KOPT-K1 (cell line): ENCODE results near the gene ZBTB7C.

Experiments used
- H3K27ac ChIP-seq: fragments of 200-600 bp; sonication (generic); 2 replicates; pipeline ENCODE4 v1.5.1; 2016; ENCODE audit warnings: antibody characterized with exemption, mild to moderate bottlenecking, low read depth, low read length; ENCODE audit not compliant: poor library complexity, severe bottlenecking
- H3K36me3 ChIP-seq: fragments of 200-600 bp; sonication (generic); 2 replicates; pipeline ENCODE4 v1.5.1; 2017; ENCODE audit warnings: antibody characterized with exemption, mild to moderate bottlenecking, low read length, moderate library complexity; ENCODE audit not compliant: insufficient read depth
- H3K9me3 ChIP-seq: fragments of 200-600 bp; sonication (generic); 2 replicates; pipeline ENCODE4 v1.5.1; 2017; ENCODE audit warnings: antibody characterized with exemption, low read length, mild to moderate bottlenecking; ENCODE audit not compliant: insufficient read depth, poor library complexity, severe bottlenecking

ZBTB7C gene

DNA sequence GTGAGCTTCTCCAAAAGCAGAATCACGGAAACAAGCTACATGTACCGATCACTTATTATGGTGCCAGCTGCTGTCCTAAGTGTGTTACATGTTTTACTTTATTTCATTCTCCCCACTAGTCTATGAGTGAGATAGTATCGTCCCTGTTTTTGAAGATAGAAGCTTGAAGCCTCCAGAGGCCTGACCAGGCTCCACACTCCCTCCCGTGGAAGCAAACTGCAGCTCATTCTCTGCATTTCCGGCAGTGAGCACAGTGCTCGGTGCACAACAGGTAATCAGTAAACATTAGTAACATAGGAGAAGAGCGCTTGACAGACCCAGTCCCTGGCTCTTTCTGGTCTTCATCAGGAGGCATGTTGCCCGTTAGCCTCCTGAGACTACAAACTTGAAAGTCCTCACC is 72.9 kb downstream of the ZBTB7C start:
- Histone ChIP-seq H3K27ac (no peak overlapping the region), H3K9me3 (no peaks in the 10 kb centered on the region), H3K36me3 (no peaks in the 10 kb centered on the region)

DNA sequence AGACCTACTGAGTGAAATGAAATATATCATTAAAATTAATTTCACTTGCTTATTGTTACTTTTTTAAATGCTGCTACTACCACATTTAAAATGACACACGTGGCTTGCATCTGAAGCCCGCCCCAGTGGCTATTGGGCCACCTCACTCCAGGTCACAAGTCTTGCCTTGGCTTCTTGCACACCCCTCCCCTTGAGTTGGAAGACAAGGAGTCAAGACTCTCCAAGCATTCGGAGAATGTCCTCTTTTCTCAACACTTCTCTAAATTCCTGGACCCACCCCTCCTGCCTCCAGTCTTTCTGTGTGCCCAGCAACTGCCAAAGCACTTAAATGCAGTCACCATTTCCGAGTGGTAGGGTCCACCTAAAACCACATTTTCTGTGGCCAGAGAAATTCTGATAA is 73.4 kb downstream of the ZBTB7C start:
- H3K9me3 ChIP-seq, result no peaks in the 10 kb centered on the region
- no peaks in the 10 kb centered on the region for H3K36me3 ChIP-seq
- H3K27ac ChIP-seq, result no peak overlapping the region

DNA sequence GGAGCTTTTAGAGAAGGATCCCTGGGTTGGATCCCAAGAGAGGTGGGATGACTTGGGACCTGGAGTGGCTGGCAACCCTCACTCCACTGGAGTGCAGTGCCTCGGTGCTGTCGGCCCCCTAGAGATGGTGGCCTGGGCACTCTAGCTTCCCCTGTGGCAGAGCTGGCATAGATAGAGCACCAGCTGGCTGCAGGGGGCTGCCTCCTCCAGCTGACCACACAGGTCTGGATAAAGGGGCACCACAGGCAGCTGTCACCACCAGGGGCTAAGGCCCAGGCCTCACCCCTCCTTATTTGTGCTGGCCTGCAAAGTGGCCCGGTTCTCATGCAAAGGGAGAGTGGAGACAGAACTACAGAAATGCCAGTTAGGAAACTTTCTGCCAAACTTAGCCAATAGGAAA is 74.3 kb downstream of the ZBTB7C start:
- Histone ChIP-seq H3K36me3 (no peaks in the 10 kb centered on the region), H3K9me3 (no peaks in the 10 kb centered on the region)

DNA sequence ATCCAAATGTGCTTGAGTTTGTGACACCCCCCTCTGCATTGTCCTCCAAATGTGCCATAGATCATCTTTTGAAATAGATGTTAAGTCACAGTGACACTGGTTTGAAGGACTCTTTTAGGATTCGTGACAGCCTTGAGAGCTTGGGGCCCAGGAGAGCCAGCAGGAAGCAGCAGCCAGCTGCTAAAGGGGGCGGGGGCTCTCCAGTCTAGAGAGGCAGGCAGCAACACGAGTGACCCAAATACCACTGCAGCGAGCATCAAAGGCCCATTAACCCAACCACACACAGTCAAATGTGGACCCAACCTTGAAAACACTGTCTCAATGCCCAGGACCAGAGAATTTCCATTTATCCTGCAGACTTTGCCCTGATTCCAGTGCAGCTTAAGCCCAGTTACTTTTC is 75.6 kb downstream of the ZBTB7C start:
- no peaks in the 10 kb centered on the region for H3K9me3 ChIP-seq
- no peaks in the 10 kb centered on the region for H3K36me3 ChIP-seq
- no peak overlapping the region for H3K27ac ChIP-seq

More for the DNA sequence above, 74.3 kb downstream of the ZBTB7C start:
- H3K27ac ChIP-seq, result no peak overlapping the region

DNA sequence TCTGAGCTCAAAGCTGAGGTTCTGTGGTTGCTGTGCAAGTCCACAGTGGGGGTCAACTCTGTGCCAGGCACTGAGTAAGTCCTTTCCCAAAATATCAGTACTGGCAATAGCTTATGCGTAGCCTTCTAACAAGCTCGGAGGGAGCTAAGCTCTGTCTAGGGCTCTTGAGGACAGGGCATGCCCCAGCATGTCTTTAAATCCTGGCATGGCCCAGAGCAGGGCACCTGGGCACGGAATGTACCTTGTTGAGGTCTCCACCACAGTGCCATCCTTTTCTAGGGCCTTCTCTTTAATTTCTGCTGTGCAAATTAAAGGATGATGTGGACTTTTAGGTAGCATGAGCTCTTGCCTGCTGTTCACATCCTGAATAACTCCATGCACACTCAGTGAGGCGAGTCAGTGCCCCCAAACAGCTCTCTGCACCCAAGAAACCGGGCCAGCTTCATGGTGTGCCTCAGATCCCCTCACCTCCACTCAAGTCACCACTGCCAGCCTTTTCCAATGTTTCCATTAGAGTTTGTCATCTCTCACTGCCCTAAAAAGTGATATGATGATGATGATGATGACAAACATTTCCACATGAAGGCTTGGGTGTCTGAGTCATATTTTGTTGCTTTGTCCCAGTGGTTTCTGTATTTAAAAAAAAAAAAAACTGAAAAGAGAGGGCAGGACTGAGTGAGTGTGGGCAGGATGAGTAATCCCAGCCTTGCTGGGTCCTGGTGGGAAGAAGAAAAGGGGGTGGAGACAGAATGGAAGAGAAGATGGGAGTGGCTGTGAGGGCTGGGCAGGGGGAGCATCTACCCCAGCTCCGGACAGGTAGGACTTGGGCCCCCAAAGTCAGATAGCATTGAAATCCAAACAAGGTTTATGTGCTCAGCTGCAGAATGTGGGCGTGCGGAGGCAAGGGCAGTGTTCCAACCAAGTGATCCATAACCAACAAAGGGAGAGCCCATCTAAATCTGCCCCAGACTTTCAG is 78.9 kb downstream of the ZBTB7C start:
- H3K36me3 ChIP-seq, result no peaks in the 10 kb centered on the region
- H3K27ac ChIP-seq, result no peak overlapping the region
- no peaks in the 10 kb centered on the region for H3K9me3 ChIP-seq

DNA sequence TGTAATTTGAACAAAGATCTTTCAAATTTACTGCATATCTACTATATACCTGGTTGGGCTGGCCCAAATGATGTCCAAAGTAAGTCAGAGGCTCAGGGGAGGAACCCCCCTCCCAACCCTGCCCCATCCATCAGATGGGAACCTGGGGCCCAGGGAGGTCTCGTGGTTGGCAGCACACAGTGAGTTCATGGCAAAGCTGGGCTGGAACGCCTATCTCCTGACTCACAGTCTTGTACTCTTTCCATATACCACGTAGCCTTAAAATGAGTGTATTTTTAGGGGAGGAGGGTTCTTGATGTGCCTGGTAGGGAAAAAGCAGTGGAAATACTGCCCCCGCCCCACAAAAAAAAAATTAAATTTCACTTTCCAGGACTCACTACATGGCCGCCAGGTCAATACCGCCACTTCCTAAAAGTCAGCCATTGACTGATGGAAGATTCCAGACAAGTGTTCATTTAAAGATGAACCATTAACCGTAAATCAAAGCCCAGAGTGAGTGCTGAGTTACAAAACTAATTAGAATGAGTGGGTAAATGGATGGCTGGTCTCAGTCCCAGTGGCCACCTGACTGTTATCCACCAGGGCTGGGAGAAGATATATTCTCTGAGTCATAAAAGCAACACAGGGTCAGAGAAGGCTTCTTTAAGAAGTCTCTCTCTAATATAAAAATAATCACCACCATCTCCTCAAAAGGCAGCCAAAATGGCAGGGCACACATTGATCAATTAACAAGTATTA is 80.5 kb downstream of the ZBTB7C start:
- no peaks in the 10 kb centered on the region for H3K9me3 ChIP-seq
- no peaks in the 10 kb centered on the region for H3K36me3 ChIP-seq
- no peak overlapping the region for H3K27ac ChIP-seq

DNA sequence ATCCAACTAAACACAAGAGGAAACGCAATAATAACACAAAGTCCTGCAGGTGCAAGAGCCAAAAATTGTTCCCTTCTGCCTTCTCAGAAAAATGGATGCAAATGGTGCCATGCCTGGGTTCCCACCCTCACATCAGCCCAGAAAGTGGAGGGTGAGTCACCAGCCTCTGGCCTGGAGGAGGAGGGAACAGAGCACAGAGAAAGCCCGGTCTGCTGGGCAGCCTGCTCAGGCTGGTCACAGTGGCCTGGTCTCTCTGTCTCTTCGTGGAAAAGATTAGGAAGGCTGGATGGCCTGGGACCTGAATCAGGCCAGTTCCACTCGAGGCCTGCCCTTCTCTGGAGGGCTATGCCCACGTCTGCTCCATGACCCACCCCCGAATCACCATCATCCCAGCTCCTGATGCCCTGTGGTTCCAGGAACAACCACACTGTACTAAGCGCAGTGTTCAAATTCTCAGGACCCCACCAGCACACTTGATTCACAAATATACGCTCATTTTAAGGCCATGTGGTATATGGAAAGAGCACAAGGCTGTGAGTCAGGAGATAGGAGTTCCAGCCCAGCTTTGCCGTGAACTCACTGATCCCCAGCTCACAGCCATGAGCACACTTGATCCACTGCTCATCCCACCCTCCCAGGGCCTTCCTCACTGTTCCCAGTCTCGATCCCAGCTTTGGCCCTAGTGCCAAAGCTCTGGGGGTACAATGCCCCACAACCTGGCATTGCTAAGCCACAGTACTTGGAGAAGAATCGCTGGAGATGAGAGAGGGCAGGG is 82.1 kb downstream of the ZBTB7C start:
- no peaks in the 10 kb centered on the region for H3K36me3 ChIP-seq
- H3K9me3 ChIP-seq, result no peaks in the 10 kb centered on the region
- no peak overlapping the region for H3K27ac ChIP-seq

DNA sequence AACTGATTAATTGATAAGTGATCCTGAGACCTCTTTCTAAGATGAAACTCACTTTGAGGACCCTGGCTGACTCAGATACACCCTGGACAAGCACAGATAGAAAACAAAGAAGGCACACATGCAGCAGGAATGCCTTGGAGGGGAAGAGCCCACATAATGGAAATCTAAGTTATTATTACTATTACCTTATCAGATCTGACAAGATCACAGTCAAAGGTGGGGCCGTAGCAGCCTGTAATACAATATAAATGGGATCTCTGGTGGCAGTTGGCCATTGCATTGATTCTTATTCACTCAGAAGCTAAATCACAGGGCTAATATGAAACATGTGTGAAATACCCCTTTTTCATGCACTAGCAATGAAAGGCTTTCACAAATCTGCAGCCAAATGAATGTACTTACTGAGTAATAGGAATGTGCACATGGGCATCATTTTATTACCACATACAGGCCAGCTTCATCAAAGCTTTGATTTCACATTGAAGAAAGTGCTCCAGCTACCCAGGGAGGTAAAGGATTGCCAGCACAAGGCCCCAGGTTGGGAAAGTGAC is 84.0 kb downstream of the ZBTB7C start:
- no peaks in the 10 kb centered on the region for H3K36me3 ChIP-seq
- H3K9me3 ChIP-seq, result no peaks in the 10 kb centered on the region
- no peak overlapping the region for H3K27ac ChIP-seq

DNA sequence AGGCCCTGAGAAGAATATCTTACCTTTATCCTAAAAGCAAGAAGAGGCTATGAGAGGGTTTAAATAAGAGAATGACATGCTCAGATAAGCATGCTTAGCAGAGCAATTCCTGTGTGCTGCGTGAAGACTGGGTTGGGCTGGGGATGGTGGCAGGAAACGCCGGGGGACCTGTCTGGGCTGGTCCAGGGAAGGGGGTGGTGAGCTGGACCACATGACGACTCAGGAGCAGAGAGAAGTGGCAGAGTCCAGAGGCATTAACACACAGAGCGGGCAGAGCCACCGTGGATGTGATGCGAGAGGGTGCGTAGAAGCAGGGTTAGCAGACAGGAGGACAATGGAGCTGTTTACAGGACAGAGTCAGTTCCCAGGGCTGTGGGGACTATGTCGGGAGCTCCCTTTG is 84.5 kb downstream of the ZBTB7C start:
- H3K27ac ChIP-seq, result no peak overlapping the region

DNA sequence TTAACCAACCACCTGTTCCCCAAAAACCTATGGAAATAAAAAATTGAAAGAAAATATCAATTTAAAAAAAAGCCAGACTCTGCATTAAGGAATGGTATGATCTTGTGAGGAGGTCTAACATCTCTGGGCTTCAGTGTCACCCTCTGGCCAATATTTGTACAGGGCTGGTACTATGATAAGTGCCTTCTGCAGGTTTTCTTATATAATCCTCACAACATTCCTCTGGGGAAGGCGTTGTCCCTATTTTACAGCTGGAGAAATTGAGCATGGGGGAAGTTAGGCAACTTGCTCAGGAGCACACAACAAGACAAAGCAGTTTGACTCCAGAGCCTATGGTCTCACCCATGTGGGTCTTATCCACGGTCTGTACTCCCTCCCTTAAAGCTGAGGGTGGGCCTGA is 86.0 kb downstream of the ZBTB7C start:
- no peaks in the 10 kb centered on the region for H3K9me3 ChIP-seq
- H3K36me3 ChIP-seq, result no peaks in the 10 kb centered on the region
- no peak overlapping the region for H3K27ac ChIP-seq

More for the DNA sequence above, 84.5 kb downstream of the ZBTB7C start:
- Histone ChIP-seq H3K9me3 (no peaks in the 10 kb centered on the region), H3K36me3 (no peaks in the 10 kb centered on the region)

DNA sequence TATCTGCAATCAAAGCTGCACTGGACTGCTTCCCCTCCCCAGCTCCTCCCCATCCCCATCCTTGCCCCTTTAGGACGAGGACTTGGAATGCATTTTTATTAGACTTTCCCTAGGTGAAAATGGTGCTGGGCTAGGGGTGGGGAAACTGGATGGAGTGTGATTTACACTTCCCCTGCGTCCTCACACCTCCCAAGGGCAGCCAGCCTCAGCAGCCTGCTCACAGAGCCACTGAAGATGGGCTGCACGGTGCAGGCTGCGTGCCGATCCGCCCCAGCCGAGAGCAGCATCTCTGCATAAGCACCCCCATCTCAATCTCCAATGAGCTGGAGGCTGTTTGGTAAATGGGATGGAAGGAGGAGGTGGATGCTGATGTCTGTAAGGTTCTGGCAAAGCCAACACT is 87.6 kb downstream of the ZBTB7C start:
- H3K9me3 ChIP-seq, result no peaks in the 10 kb centered on the region
- H3K36me3 ChIP-seq, result no peaks in the 10 kb centered on the region

DNA sequence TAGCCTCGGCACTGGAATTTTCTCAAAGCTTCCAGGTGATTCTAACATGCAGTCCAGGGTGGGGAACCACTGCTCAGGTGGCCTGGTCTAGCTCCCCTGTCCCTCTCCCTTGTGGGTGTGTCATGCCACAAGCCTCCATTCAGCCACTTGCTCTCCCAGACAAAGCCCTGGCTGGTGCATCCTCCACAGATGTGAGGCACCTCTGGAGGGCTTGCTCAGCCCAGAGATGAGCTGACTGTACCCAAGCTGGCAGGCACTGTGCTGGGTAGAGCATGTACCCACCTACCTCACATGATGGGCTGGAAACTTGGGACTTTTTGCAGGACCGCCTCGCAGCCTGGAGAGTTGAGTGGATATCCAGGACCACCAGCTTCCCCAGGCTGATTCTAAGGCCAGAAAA is 88.1 kb downstream of the ZBTB7C start:
- no peaks in the 10 kb centered on the region for H3K9me3 ChIP-seq
- no peaks in the 10 kb centered on the region for H3K36me3 ChIP-seq
- H3K27ac ChIP-seq, result no peak overlapping the region

More for the DNA sequence above, 87.6 kb downstream of the ZBTB7C start:
- no peak overlapping the region for H3K27ac ChIP-seq

DNA sequence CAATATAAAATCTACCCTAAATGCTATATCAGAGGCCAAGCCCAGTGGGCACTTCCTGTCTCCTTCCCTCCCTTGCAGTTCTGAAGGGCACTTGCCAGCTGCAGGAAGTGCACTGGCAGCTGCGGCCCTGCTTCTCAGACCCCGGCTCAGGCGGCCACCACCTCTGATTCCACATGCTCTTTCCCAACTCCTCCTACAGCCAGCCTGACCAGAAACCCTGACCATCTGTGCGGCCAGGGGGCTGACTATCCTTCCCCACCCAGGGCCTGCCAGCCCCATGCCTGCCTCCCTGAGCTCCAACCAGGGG is 88.6 kb downstream of the ZBTB7C start:
- no peaks in the 10 kb centered on the region for H3K9me3 ChIP-seq
- no peak overlapping the region for H3K27ac ChIP-seq
- no peaks in the 10 kb centered on the region for H3K36me3 ChIP-seq

DNA sequence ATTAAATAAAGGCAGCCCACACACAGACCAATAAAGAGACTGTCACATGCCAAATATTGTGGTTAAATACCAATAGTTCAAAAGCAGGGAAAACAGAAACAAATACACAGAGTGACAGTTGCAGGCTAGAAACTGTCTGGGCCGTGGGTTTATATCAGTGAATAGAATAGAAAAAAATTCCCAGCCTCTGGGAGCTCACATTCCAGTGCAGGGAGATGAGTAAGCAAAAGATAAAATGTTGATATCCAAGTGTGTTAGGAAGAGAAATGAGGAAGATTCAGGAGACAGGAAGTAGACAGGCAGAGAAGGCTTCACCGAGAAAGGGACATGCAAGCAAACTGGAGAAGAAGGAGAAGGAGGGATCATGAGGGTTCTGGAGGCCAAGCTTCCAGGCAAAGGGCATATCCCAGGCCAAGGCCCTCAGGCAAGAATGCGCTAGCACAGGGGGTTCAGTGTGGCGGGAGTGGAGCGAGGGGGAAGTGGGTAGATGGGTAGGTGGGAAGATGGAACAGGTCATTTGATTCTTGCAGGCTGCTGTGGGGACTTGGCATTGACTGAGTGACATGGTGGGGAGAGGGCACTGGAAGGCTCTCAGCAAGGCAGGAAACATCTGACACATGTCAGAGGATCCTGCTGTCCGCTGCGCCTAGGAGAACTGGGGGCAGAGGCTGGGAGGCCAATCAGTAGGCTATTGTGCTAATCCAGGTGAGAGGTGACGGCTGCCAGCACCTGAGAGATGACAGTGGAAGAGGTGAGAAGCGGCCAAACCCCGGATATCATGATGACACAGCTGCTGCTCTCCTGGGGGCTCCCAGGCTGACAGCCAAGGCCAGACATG is 89.2 kb downstream of the ZBTB7C start:
- Histone ChIP-seq H3K9me3 (no peaks in the 10 kb centered on the region), H3K27ac (no peak overlapping the region), H3K36me3 (no peaks in the 10 kb centered on the region)
